ENCODE measurements around the gene CAPZB.

CAPZB gene

DNA sequence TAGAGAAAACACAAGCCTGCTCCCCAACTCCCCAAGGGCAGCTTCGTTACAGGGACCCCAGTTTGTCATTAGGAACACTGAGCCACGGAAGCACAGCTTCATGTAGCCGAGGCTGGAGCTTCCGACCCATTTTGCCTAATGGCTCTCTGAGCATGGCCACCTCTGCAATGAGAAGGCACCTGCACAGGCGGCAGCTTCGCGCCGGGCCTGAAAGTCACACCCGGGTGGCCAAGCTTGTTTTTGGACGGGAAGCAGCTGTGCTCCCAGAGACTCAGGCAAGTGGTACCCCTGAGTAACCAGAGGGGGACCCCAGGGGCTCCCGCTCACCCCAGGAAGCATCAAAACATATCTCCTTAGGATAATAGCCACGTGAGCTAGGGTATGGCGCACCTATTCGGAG lies 92.3 kb downstream of the CAPZB start:
- no peaks in the 10 kb centered on the region; the same call in 1 of the 2 replicates for H4K20me1 ChIP-seq (ENCODE audit: low read depth, low read length)
- no peak overlapping the region for H3K9ac ChIP-seq (ENCODE audit: low read length)
- peaks cover 65% of the 10 kb centered on the region for H3K79me2 ChIP-seq (ENCODE audit: insufficient read depth, low read length)

GRCh38 chr1:19392221-19392620 lies 93.1 kb downstream of the CAPZB start:
- Histone ChIP-seq H3K27me3 (ENCODE audit: low read length) (no peaks in the 10 kb centered on the region), H3K79me2 (ENCODE audit: insufficient read depth, low read length) (peaks cover 64% of the 10 kb centered on the region), H3K9ac (ENCODE audit: low read length) (no peak overlapping the region), H3K4me2 (ENCODE audit: low read depth, low read length, poor library complexity, severe bottlenecking) (no peak overlapping the region), H4K20me1 (ENCODE audit: low read depth, low read length) (no peaks in the 10 kb centered on the region; the same call in 1 of the 2 replicates), H3K9me2 (replicated peaks; ENCODE audit: insufficient read depth, low read length) (no peaks in the 10 kb centered on the region), H3K9me3 (ENCODE audit: insufficient read depth, low read length) (no peaks in the 10 kb centered on the region), H3K36me3 (ENCODE audit: low read length) (no peaks in the 10 kb centered on the region), H3K4me3 (ENCODE audit: insufficient read depth, low read length, poor library complexity, severe bottlenecking) (no peak overlapping the region), H2AFZ (ENCODE audit: low read depth, low read length, severe bottlenecking) (no peak overlapping the region), H3K27ac (ENCODE audit: low read depth, low read length) (no peak overlapping the region), H3F3A (ENCODE audit: insufficient read depth) (no peaks in the 10 kb centered on the region)
- no peak for TF ChIP-seq EZH2phosphoT487 (conservative IDR thresholded peaks at IDR 0.05; ENCODE audit: low read length)

More for the DNA sequence above, 92.3 kb downstream of the CAPZB start:
- Histone ChIP-seq H3F3A (ENCODE audit: insufficient read depth) (no peaks in the 10 kb centered on the region), H3K27ac (ENCODE audit: low read depth, low read length) (no peak overlapping the region), H3K36me3 (ENCODE audit: low read length) (no peaks in the 10 kb centered on the region), H3K4me2 (ENCODE audit: low read depth, low read length, poor library complexity, severe bottlenecking) (no peak overlapping the region), H3K9me2 (replicated peaks; ENCODE audit: insufficient read depth, low read length) (no peaks in the 10 kb centered on the region), H2AFZ (ENCODE audit: low read depth, low read length, severe bottlenecking) (no peak overlapping the region), H3K4me3 (ENCODE audit: insufficient read depth, low read length, poor library complexity, severe bottlenecking) (no peak overlapping the region), H3K27me3 (ENCODE audit: low read length) (no peaks in the 10 kb centered on the region), H3K9me3 (ENCODE audit: insufficient read depth, low read length) (no peaks in the 10 kb centered on the region)
- TF ChIP-seq CTCF (IDR thresholded peaks at IDR 0.05; ENCODE audit: insufficient read depth, low read length, poor library complexity, severe bottlenecking) (no peak), EZH2phosphoT487 (conservative IDR thresholded peaks at IDR 0.05; ENCODE audit: low read length) (no peak)

DNA sequence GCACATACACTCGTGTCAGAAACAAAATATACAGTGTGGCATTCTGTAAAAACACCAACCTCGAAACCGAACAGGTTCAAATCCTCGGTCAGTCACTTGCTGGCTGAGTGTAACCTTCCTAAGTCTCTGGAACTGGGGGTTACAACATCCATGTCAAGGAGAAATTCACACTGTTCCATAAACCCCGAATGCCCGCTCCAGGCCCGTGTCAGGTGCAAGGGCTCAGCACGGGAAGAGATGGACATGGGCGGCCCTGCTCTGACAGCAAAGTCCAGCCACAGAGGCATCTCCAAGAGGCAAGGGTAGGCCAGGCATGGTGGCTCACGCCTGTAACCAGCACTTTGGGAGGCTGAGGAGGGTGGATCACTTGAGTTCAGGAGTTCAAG lies 93.8 kb downstream of the CAPZB start:
- no peak overlapping the region for H3K9ac ChIP-seq (ENCODE audit: low read length)
- H2AFZ ChIP-seq (ENCODE audit: low read depth, low read length, severe bottlenecking): no peak overlapping the region
- no peaks in the 10 kb centered on the region for H3K9me3 ChIP-seq (ENCODE audit: insufficient read depth, low read length)
- no peak for TF ChIP-seq EZH2phosphoT487 (conservative IDR thresholded peaks at IDR 0.05; ENCODE audit: low read length)
- no peak for TF ChIP-seq CTCF (IDR thresholded peaks at IDR 0.05; ENCODE audit: insufficient read depth, low read length, poor library complexity, severe bottlenecking)
- peaks cover 65% of the 10 kb centered on the region for H3K79me2 ChIP-seq (ENCODE audit: insufficient read depth, low read length)
- H3K4me3 ChIP-seq (ENCODE audit: insufficient read depth, low read length, poor library complexity, severe bottlenecking): no peak overlapping the region
- no peaks in the 10 kb centered on the region for H3K36me3 ChIP-seq (ENCODE audit: low read length)
- no peaks in the 10 kb centered on the region; the same call in 1 of the 2 replicates for H4K20me1 ChIP-seq (ENCODE audit: low read depth, low read length)
- no peak overlapping the region for H3K4me2 ChIP-seq (ENCODE audit: low read depth, low read length, poor library complexity, severe bottlenecking)
- H3K9me2 ChIP-seq (replicated peaks; ENCODE audit: insufficient read depth, low read length): no peaks in the 10 kb centered on the region
- no peaks in the 10 kb centered on the region for H3F3A ChIP-seq (ENCODE audit: insufficient read depth)
- no peaks in the 10 kb centered on the region for H3K27me3 ChIP-seq (ENCODE audit: low read length)
- H3K27ac ChIP-seq (ENCODE audit: low read depth, low read length): no peak overlapping the region

DNA sequence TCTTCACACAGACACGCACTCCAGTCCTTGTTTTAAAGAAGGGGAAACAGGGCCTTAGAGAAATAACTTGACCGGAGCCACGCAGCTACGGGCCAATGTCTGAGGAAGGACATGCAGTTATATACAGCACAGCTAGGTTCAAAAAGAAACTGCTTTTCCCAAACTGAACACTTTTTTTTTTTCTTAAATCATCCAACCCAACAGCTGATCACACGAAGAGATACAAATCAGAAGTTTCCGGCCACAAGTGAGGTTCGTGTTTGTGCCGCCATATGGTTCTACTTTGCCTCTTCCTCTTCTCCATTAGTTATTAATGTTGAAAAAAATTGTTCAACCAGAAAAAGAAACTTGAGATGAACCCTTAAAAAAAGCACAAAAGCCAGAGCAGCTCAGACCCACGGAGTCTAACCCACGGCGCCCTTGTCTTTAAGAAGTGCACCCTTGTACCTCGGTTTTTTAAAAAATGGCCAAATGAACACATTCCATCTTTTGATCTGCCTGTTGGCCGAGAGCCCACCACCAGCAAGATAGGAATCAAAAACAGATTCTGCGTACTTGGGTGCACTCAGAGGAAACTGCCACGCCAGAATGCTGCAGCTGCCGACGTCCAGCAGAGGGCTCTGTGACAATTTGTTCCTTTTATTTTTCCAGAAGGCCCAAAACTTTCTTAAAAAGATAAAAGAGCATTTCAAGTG lies 94.3 kb downstream of the CAPZB start:
- H3K9me2 ChIP-seq (replicated peaks; ENCODE audit: insufficient read depth, low read length): no peaks in the 10 kb centered on the region
- H3K79me2 ChIP-seq (ENCODE audit: insufficient read depth, low read length): peaks cover 63% of the 10 kb centered on the region
- H3K9me3 ChIP-seq (ENCODE audit: insufficient read depth, low read length): no peaks in the 10 kb centered on the region
- TF ChIP-seq CTCF (IDR thresholded peaks at IDR 0.05; ENCODE audit: insufficient read depth, low read length, poor library complexity, severe bottlenecking): peak; percentile 72
- no peak for TF ChIP-seq EZH2phosphoT487 (conservative IDR thresholded peaks at IDR 0.05; ENCODE audit: low read length)
- H2AFZ ChIP-seq (ENCODE audit: low read depth, low read length, severe bottlenecking): no peak overlapping the region
- no peak overlapping the region for H3K4me3 ChIP-seq (ENCODE audit: insufficient read depth, low read length, poor library complexity, severe bottlenecking)
- no peak overlapping the region for H3K4me2 ChIP-seq (ENCODE audit: low read depth, low read length, poor library complexity, severe bottlenecking)
- H3F3A ChIP-seq (ENCODE audit: insufficient read depth): no peaks in the 10 kb centered on the region
- no peaks in the 10 kb centered on the region for H3K27me3 ChIP-seq (ENCODE audit: low read length)
- H3K9ac ChIP-seq (ENCODE audit: low read length): no peak overlapping the region
- no peaks in the 10 kb centered on the region; the same call in 1 of the 2 replicates for H4K20me1 ChIP-seq (ENCODE audit: low read depth, low read length)
- no peaks in the 10 kb centered on the region for H3K36me3 ChIP-seq (ENCODE audit: low read length)
- no peak overlapping the region for H3K27ac ChIP-seq (ENCODE audit: low read depth, low read length)
